OCI-LY7 (cell line): ENCODE measurements around the gene RPL37A. TPM values are rescaled to one million over a fixed set of nuclear protein-coding genes. Genes with fewer than 3 reads are reported as not detected.

Experiments used
- BruUV-seq: library from RNA; stranded (reverse); fragments of 400-500 nt; replicated peaks from 2 replicates; lab custom pipeline; 2021; lab: Mats Ljungman, UMichigan
- CTCF ChIA-PET: fragments of 300-600 bp; sonication (Branson Sonifier 250); formaldehyde crosslinking; loops from one replicate; lab custom pipeline; 2022; ENCODE audit warnings: antibody characterized with exemption; ENCODE audit not compliant: unreplicated experiment; lab: Charles Lee
- POLR2A ChIA-PET: fragments of 300-600 bp; sonication (Branson Sonifier 250); formaldehyde crosslinking; loops from one replicate; lab custom pipeline; 2022; ENCODE audit warnings: antibody characterized with exemption; lab: Charles Lee
- DNase-seq: peaks from one replicate; pipeline ENCODE4 v3.0.0-alpha.2; 2015; ENCODE audit warnings: low spot score
- H2AFZ ChIP-seq: fragments of 200-600 bp; sonication (generic), shearing (Covaris generic); 2 replicates; pipeline ENCODE4 v1.6.1; 2014; ENCODE audit warnings: mild to moderate bottlenecking, antibody characterized with exemption, low read length, moderate library complexity
- H3K27ac ChIP-seq: fragments of 200-600 bp; sonication (generic); 2 replicates; pipeline ENCODE4 v1.5.1; 2014; ENCODE audit warnings: mixed run types, low read depth, mild to moderate bottlenecking, moderate library complexity, low read length, inconsistent platforms; ENCODE audit not compliant: poor library complexity, severe bottlenecking
- H3K36me3 ChIP-seq: fragments of 200-600 bp; sonication (generic); 2 replicates; pipeline ENCODE4 v1.6.1; 2014; ENCODE audit warnings: mild to moderate bottlenecking, antibody characterized with exemption, low read length, moderate library complexity, mixed read lengths; ENCODE audit not compliant: insufficient read depth
- H3K4me1 ChIP-seq: fragments of 200-600 bp; sonication (generic); 2 replicates; pipeline ENCODE4 v1.5.1; 2014; ENCODE audit warnings: mild to moderate bottlenecking, low read length; ENCODE audit not compliant: insufficient read depth, poor library complexity, severe bottlenecking
- H3K4me2 ChIP-seq: fragments of 200-600 bp; sonication (generic); 2 replicates; pipeline ENCODE4 v1.6.1; 2014; ENCODE audit warnings: mild to moderate bottlenecking, low read length
- H3K4me3 ChIP-seq: fragments of 200-600 bp; sonication (generic); 2 replicates; pipeline ENCODE4 v1.5.1; 2014; ENCODE audit warnings: mild to moderate bottlenecking, low read depth, low read length; ENCODE audit not compliant: poor library complexity, severe bottlenecking
- H3K79me2 ChIP-seq: fragments of 200-600 bp; sonication (generic); 2 replicates; pipeline ENCODE4 v1.6.1; 2016; ENCODE audit warnings: low read depth, mild to moderate bottlenecking, low read length, moderate library complexity, mixed read lengths; ENCODE audit not compliant: insufficient read depth
- H3K9me2 ChIP-seq: fragments of 200-600 bp; sonication (generic); 2 replicates; pipeline ENCODE4 v1.6.1; 2016; ENCODE audit warnings: mild to moderate bottlenecking, low read length, mixed read lengths; ENCODE audit not compliant: insufficient read depth
- H3K9me3 ChIP-seq: fragments of 200-600 bp; sonication (generic); 2 replicates; pipeline ENCODE4 v1.6.1; 2014; ENCODE audit warnings: mild to moderate bottlenecking, mixed run types, low read length, mixed read lengths
- H4K20me1 ChIP-seq: fragments of 200-600 bp; sonication (generic); 2 replicates; pipeline ENCODE4 v1.6.1; 2014; ENCODE audit warnings: mild to moderate bottlenecking, antibody characterized with exemption, low read length, moderate library complexity, mixed read lengths; ENCODE audit not compliant: insufficient read depth
- CTCF ChIP-seq: fragments of 200-600 bp; sonication (generic); conservative IDR thresholded peaks from 2 replicates; pipeline ENCODE4 v1.5.1; 2014; ENCODE audit warnings: mild to moderate bottlenecking, antibody characterized with exemption, low read length, moderate library complexity, mixed read lengths
- EZH2phosphoT487 ChIP-seq: fragments of 200-600 bp; sonication (generic); IDR thresholded peaks from 2 replicates; pipeline ENCODE4 v1.6.1; 2018; ENCODE audit warnings: low read depth, borderline replicate concordance, mild to moderate bottlenecking, mixed run types, antibody characterized with exemption, low read length, moderate library complexity, mixed read lengths
- intact Hi-C: fragments of 100-400 bp; cut with micrococcal nuclease; formaldehyde crosslinking; loops from one replicate; pipeline ENCODE4 v1.10.0; 2022; ENCODE audit not compliant: unreplicated experiment
- total RNA-seq, 2 experiments: library from RNA; depleted of rRNA in 1 of 2; stranded (reverse); fragments of >200 nt in 1 of 2; shearing (Covaris generic) in 1 of 2; gene quantifications; 2 replicates each; pipeline ENCODE4 v1.2.3, GENCODE V29; 2014 to 2022

Gene RPL37A
- total RNA-seq, 2 experiments from 2014 or later, result 3,500 to 4,020 TPM

- Histone ChIP-seq H3K36me3 (no peaks in the 10 kb centered on the region), H3K4me3 (no peak overlapping the region), H3K4me1 (no peaks in the 10 kb centered on the region), H3K27ac (no peak overlapping the region), H3K9me3 (no peaks in the 10 kb centered on the region), H3K4me2 (no peak overlapping the region), H2AFZ (peak overlapping the region; percentile 45; the same call in 1 of the 2 replicates), H3K9me2 (no peaks in the 10 kb centered on the region), H4K20me1 (no peaks in the 10 kb centered on the region), H3K79me2 (no peaks in the 10 kb centered on the region)
- no peak for TF ChIP-seq CTCF
- no peak for TF ChIP-seq EZH2phosphoT487
- no TSS peak for BruUV-seq
- DNase-seq, result no peak
- intact Hi-C loops, result no loop called here
- CTCF ChIA-PET, result no interaction called here
- POLR2A ChIA-PET, result no interaction called here
Measured at GRCh38 chr2:216535454-216535995, 36.9 kb downstream of the RPL37A start.

- TF ChIP-seq EZH2phosphoT487, result no peak
- no peak for TF ChIP-seq CTCF
- Histone ChIP-seq H4K20me1 (no peaks in the 10 kb centered on the region), H3K36me3 (no peaks in the 10 kb centered on the region), H3K4me3 (no peak overlapping the region), H3K9me2 (no peaks in the 10 kb centered on the region), H3K79me2 (no peaks in the 10 kb centered on the region), H3K9me3 (no peaks in the 10 kb centered on the region), H3K4me2 (no peak overlapping the region), H3K27ac (no peak overlapping the region), H3K4me1 (no peaks in the 10 kb centered on the region), H2AFZ (no peak overlapping the region)
- POLR2A ChIA-PET, result no interaction called here
- no peak for DNase-seq
- no TSS peak for BruUV-seq
- CTCF ChIA-PET, result no interaction called here
- intact Hi-C loops, result no loop called here
Measured at GRCh38 chr2:216536734-216537210, 38.1 kb downstream of the RPL37A start.

GRCh38 chr2:216537366-216537765 lies 38.7 kb downstream of the RPL37A start:
- intact Hi-C loops, result no loop called here
- ChIA-PET POLR2A (no interaction called here), CTCF (no interaction called here)
- H3K27ac ChIP-seq, result no peak overlapping the region
- no peaks in the 10 kb centered on the region for H3K4me1 ChIP-seq
- TF ChIP-seq EZH2phosphoT487 (no peak), CTCF (no peak)
- no peaks in the 10 kb centered on the region for H3K9me2 ChIP-seq
- no TSS peak for BruUV-seq
- H4K20me1 ChIP-seq, result no peaks in the 10 kb centered on the region
- no peak overlapping the region for H3K4me2 ChIP-seq
- H3K36me3 ChIP-seq, result no peaks in the 10 kb centered on the region
- DNase-seq, result no peak
- H3K4me3 ChIP-seq, result no peak overlapping the region
- H3K9me3 ChIP-seq, result no peaks in the 10 kb centered on the region
- H2AFZ ChIP-seq, result no peak overlapping the region
- H3K79me2 ChIP-seq, result no peaks in the 10 kb centered on the region
